ENCODE measurements around the gene USP47.
A peak's percentile ranks its signal among the peaks of the same experiment; 100 is the strongest.

Gene USP47

DNA sequence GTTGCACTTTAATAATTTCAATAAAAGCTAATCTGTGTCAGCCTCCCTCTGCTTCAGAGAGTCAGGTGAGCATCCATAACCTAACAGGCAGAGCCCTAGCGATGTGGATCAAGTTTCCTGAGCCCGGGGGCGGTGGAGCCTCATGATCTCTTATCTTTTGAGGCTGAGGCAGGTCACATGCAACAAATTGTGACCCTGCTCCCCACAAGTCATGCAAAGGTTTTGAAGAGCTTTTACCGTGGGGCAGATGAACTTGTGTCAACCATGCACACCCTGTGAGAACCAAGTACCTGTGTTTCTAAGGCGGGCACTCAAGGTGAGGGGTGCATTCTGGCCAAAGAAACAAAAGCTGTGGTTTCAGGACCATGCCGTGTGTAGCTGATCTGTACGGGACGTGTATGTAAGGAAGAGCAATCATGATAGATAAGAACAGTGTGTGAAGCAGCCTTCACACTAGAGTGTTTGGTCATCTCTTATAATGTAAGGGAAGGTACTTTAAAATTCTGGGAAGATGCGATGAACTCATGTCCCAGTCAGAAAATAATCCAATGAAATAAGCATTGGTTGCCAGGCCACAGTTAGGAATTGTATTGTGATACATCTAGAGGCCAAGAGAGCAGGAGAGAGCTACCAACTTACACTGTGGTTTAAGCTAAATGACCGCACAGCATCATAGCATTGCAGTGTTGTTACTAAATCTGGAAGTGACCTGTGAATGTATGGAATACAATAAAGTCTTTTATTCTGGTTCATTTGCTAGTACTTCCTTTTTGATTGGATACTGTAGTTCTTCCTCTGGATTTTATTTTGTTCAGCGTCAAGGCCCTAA is 116.8 kb downstream of the USP47 start:
- no peak overlapping the region for H3K4me3 ChIP-seq (replicated peaks; ENCODE audit: low read depth, low read length)
- DNase-seq (ENCODE audit: low read depth), result no peak
- TF ChIP-seq, protein P1, sequence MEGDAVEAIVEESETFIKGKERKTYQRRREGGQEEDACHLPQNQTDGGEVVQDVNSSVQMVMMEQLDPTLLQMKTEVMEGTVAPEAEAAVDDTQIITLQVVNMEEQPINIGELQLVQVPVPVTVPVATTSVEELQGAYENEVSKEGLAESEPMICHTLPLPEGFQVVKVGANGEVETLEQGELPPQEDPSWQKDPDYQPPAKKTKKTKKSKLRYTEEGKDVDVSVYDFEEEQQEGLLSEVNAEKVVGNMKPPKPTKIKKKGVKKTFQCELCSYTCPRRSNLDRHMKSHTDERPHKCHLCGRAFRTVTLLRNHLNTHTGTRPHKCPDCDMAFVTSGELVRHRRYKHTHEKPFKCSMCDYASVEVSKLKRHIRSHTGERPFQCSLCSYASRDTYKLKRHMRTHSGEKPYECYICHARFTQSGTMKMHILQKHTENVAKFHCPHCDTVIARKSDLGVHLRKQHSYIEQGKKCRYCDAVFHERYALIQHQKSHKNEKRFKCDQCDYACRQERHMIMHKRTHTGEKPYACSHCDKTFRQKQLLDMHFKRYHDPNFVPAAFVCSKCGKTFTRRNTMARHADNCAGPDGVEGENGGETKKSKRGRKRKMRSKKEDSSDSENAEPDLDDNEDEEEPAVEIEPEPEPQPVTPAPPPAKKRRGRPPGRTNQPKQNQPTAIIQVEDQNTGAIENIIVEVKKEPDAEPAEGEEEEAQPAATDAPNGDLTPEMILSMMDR (IDR thresholded peaks at IDR 0.05; ENCODE audit: low read length, missing control alignments), result no peak

DNA sequence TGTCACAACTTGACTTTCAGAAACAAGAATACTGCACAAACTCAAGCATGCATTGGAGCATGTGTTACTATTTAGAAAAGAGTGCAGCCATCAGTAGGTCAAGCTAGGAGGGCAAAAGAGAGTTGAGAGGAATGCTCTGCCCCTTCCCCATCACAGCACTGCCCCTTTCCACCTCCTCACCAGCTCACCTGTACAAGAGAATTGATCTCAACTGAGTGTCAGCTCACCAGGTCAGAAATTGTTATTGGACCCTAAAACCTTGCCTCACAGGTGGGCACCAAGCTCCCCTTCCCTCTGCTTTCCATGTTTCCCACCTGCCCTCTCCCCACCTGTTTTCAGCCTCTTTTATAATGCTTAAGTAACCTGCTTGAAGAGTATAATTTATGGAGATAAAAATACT is 117.8 kb downstream of the USP47 start:
- no peak overlapping the region for H3K4me3 ChIP-seq (replicated peaks; ENCODE audit: low read depth, low read length)
- DNase-seq (ENCODE audit: low read depth), result no peak
- TF ChIP-seq, protein P1 (IDR thresholded peaks at IDR 0.05; ENCODE audit: low read length, missing control alignments), result no peak

DNA sequence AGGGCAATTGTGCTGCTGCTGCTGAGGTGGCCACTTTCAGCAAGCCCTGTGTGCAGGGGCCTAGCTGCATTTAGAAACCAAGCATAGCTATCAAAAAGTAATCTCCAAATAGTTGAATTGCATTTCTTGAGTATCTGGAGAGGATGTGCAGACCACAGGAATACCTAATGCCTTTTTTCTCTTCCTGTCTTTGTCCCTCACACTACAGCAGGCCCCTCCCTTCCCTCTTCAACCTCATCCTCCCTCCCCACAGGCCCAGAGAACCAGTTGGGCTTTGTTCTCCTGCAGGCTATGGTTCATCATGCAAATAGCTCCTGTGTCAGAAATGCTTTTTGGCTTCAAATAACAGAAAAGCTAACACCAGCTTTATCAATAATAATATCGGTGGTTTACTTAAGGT is 118.9 kb downstream of the USP47 start:
- TF ChIP-seq, protein P1 (IDR thresholded peaks at IDR 0.05; ENCODE audit: low read length, missing control alignments), result no peak
- H3K4me3 ChIP-seq (replicated peaks; ENCODE audit: low read depth, low read length), result no peak overlapping the region
- peak; percentile 42 for DNase-seq (ENCODE audit: low read depth)

DNA sequence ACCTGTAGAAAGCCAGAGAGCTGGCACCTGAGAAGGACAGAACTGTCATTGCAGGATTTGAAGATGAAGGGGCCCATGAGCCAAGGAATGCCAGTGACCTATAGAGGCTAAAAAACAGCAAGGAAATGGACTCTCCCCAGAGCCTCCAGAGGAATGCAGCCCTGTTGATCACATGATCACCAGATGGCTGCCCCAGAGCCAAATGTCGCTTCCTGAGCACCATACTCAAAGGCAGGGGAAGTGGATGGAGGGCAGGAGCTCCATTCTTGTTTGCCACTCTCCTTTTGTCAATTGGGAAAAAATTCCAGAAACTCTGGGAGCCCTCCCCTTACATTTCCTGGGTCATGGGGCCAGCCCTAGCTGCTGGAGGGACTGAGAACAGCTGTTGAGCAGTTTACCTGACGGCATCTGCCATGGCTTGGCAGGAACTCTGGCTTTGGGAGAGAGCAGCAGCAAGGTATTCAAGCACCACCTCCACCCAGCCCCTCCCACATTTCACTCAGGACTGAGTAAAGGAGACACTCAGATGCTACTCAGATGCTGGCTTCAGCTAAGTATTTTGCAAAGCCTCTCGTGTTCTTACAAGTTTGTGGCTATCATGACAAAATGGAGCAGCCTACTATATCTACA is 119.7 kb downstream of the USP47 start:
- H3K4me3 ChIP-seq (replicated peaks; ENCODE audit: low read depth, low read length), result no peak overlapping the region
- no peak for DNase-seq (ENCODE audit: low read depth)
- TF ChIP-seq, protein P1 (IDR thresholded peaks at IDR 0.05; ENCODE audit: low read length, missing control alignments), result no peak

DNA sequence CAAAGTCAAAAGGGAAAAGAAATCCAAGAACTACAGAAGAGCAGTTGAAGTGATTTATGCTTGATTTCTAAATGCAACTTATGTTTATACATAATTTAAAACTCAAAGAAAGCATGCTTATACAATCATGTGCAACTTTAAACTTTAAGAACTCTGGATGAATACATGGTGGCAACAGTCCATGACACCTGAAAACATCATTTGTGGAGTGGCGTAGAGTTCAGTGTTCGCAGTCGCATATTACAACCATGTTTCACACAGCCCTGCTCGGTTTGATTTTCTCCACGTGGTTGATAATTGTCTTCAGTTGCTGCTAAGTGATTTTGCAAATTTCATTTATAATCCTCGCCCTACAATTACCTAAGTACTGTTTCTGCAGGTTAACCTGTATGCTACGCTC is 121.3 kb downstream of the USP47 start:
- no peak overlapping the region for H3K4me3 ChIP-seq (replicated peaks; ENCODE audit: low read depth, low read length)
- TF ChIP-seq, protein P1 (IDR thresholded peaks at IDR 0.05; ENCODE audit: low read length, missing control alignments), result no peak
- DNase-seq (ENCODE audit: low read depth), result no peak

DNA sequence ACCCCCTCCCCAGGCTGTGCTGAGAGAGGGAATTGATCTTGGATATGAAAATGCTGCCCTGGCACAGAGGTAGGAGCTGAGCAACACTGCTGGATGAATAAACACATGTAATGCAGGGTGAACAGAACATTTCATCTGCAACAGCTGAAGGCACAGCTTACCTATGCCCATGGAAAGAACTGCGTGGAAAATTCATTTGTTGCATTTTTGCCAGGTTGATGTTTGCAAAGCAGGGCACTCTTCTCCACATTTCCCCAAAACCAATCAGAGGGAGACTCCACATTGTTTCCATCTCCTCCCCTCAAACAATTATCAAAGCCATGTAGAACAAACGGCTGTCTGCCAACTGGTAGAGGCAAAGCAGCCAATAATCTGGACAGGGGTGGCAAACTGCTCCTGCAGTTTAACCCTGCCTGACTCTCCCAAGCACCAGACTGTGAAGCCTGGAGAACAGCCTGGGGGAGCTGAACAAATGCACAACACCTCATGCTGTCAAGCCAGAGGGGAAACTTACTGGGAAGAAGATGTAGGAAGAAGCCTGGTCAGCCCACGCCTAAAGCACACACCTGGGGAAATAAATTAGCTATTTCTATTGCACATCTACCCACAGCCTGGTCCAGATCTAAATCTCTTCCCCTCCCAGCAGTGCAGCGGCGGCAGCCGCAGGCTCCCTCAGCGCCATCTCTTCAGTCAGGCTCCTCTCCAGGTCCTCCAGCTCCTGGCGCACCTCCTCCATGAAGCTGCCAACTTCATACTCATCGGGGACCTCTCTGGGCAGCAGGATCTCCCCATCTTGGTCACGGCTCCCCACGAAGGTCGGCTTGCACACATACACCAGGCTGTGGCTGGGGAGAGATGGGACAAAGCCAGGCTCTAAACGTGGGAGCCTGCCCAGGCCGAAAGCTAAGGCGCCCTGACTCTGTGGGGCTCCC is 122.3 kb downstream of the USP47 start:
- TF ChIP-seq, protein P1 (IDR thresholded peaks at IDR 0.05; ENCODE audit: low read length, missing control alignments), result no peak
- H3K4me3 ChIP-seq (replicated peaks; ENCODE audit: low read depth, low read length), result no peak overlapping the region

More for the DNA sequence above, 122.3 kb downstream of the USP47 start:
- no peak for DNase-seq (ENCODE audit: low read depth)

Data from fibroblast of pulmonary artery (primary cell).